Measurements from ENCODE around the gene C2orf68.

GRCh38 chr2:85611217-85611704 is 605 bp downstream of the C2orf68 start:
- TF ChIP-seq CTCF (IDR thresholded peaks at IDR 0.05; ENCODE audit: borderline replicate concordance, extremely low read depth, low read length, poor library complexity, severe bottlenecking) (no peak), EZH2 (IDR thresholded peaks at IDR 0.05; ENCODE audit: borderline replicate concordance, low read depth, low read length, severe bottlenecking) (no peak)

Data from DND-41 (cell line).